ENCODE data around the gene DNAJC30.

DNAJC30 gene

DNA sequence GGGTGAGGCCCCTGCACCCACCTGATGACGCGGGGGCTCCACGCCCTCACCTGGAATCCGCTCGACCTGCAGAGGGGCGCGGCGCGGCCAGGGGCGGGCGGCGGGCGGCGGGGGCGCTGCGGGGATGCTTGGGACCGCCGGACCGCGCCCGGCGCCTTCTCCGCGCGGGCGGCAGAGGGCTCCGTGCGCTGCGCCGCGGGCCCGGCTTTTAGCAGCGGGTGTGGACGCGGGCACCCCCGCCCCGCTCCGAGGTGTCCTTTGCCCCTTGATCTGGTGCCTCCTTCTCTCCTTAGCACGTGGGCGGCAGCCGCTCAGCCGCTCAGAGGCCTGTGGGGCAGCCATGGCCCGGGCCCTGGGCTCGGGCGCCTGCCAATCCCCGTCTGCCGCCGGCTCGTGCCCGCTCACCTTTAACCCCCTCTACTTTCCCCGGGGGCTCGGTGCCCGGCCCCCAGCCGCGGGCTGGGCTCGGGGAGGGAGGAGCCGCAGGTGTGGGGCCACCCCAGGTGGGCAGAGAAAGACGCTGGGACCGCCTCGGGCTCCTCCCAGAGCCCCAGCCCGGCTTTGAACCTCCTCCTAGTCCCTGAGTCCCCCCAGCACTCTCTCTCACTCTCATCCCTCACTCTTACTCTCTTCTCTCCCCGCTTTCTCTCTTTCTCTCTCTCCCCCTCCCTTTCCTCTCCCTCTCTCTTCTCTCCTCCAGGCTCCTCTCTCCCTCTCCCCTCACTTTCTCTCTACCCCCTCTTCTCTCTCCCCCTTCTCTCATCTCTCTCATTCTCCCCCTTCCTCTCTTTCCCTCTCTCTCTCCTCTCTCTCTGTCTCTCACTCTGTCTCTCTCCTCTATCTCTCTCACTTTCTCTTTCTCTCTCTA, 35.3 kb downstream of the DNAJC30 start:
- DNase-seq (ENCODE audit: low spot score): no peak

DNA sequence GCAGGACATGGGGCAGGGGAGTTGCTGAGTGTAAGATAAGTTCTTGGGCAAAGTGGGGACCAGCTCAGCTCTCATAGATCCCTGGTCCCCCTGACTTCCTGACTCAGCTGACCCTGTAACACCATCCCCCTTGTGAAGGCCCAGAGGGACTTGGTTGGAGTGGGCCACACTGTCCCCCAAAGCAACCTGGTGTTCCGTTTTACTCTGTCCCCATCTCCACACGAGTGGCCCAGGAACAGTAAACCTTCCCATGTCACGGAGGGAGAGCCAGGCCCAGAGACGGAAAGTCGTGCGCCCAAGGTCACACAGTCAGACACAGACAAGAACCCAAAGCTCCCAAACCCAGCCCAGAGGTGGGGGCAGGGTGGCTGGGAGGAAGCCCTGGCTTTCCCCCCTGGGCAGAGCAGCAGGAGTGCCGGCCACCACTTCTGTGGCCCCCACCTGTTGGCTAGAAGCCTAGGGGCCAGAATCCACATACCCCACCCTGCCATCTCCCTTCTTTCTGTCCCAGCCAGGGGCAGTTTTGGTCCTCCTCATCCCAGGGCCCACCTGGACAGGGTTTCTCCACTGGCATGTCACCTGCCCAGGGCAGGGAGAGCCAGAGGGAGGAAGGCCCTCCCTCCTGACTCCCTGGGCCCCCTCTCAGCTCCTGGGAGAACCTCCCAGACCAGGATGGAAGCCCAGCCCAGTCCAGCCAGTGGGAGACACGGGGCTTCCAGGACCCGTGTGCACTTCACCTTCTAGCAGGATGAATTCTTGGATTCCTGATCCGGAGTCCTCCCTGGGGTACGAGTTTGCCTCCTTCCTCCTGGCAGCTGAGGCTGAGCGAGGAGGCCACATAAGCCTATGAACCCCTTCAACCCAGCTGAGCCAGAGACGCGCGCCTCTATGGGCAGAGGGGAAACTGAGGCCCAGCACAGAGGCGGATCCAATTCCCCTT, 36.2 kb downstream of the DNAJC30 start:
- no peak for DNase-seq (ENCODE audit: low spot score)

DNA sequence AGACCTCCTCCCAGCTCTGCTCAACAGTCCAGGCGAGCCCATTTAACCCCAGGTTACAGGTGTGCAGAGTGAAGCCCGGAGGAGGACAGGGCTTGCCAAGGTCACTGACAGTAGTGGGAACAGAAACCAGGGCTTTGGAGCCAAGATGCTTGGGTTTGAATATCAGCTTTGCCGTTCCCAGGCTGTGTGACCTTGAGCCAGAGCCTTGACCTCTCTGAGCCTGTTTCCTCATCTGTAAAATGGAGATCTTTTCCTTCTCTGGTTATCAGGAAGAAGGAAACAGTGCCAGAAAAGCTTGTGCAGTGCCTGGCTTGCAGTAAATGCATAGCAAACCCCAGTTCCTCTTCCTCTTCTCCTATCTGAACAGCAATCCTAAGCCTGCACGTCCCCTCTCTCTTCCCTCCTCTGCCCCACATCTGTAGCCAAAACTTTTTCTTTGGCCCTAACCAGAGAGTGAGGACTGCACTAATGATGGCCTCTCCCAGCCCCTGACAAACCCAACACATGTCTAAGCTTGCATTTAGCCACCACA, 37.5 kb downstream of the DNAJC30 start:
- DNase-seq (ENCODE audit: low spot score): no peak

DNA sequence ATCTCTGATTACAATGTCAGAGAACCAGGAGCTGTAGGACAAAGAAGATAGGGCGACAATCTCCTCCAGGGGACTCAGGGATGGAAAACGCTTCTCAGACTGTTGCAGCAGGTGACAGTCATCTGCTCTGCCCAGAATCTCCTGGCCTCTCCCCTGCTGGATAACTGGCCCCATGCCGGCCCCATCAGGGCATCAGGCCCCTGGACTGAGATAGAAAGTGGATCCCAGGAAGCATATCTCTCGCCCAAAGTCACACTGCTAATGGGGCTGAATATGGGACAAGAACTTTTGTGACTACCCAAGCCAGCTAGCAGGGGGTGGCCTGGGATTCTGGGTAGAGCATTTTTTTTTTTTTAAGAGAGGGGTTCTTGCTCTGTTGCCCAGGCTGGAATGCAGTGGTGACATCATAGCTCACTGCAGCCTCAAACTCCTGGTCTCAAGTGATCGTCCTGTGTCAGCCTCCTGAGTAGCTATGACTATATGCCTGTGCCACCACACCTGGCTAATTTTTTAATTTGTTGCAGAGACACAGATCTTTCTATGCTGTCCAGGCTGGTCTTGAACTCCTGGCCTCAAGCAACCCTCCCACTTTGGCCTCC, 38.5 kb downstream of the DNAJC30 start:
- no peak for DNase-seq (ENCODE audit: low spot score)

DNA sequence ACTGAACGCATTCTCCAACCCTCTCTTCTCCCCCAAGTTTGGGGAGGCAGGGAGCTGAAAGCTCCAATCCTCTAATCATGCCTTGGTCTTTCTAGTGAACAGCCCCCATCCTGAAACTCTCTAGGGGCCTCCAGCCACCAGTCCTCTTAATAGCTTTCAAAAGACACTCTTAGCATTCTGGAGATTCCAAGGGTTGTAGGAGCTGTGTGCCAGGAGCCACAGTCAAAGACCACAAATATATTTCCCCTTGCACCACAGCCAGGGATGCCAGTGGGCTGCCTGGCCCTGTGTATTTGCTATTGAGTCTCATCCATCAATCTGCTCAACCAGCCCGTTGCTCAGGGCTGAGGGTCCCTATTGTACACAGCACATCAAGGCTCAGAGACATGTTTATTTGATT, 40.4 kb downstream of the DNAJC30 start:
- DNase-seq (ENCODE audit: low spot score): no peak

DNA sequence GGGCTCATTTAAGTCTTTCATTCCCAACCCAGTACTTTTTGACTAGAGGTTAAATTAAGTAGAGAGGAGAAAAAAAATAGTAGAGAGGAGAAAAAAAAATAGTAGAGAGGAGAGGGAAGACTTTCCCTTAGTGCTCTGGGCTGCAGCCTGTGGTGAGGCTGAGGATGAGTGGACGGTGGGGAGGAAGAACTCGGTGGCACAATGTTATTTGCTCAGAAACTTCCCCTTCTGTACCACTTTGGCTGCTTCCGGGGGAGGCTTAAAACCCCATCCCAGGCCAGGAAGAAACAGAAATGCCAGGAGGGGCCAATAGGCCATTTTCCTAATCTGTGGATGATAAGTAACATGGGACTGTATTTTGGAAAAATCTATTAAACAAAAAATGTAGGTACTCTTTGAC, 44.3 kb downstream of the DNAJC30 start:
- DNase-seq (ENCODE audit: low spot score): no peak

DNA sequence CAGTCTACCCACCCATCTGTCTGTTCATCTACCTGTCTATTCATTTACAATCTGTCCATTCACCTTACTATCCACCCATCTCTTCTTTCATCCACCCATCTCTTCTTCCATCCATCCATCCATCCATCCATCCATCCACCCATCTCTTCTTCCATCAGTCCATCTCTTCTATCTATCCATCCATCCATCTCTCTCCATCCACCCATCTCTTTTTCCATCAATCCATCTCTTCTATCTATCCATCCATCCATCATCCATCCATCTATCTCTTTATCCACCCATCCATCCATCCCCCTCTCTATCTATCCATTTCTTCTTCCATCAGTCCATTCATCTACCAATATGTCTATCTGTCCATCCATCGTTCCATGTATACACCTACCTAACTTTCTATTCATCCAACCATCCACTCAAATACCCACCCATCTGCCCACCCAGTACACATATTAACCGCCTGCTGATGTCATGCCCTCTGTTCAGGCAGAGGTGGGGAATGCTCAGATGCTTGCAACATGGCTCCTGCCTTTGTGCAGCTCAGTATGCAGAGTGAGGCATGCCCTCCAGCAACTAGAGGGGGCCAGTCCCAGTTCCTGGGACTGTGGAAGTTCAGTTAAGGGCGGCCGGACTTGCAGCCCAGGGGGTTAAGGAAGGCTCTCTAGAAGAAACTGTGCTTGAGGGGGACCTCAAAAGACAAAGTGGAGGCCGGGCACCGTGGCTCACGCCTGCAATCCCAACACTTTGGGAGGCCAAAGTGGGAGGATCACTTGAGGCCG, 47.6 kb downstream of the DNAJC30 start:
- DNase-seq (ENCODE audit: low spot score): no peak

DNA sequence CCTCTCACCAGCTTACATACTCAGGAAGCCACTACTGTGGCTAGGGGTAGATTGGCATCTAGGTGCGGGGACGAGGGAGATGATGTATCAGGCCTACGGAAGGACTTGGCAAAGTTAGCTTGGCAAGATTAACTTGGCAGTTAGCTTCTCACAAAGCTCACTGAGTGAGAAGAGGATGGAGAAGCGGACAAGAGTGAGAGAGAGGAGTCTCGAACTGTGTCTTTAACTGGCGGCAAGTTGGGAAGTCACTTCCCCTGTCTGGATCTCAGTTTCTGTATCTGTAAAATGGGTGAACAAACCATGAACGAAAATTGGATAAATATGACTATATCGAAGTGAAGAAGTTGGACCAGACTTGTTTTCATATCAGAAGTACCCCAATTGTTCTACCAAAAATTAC, 49.4 kb downstream of the DNAJC30 start:
- DNase-seq (ENCODE audit: low spot score): no peak

DNA sequence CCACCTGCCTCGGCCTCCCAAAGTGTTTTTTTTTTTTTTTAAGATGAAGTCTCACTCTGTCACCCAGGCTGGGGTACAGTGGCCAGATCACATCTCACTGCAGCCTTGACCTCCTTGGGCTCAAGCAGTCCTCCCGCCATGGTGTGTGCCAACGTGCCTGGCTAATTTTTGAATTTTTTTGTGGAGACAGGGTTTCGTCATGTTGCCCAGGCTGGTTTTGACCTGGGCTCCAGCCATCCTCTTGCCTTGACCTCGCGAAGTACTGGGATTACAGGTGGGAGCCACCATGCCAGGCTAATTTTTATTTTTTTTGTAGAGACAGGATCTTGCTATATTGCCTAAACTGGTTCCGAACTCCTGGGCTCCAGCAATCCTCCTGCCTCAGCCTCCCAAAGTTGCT, 49.9 kb downstream of the DNAJC30 start:
- DNase-seq (ENCODE audit: low spot score): no peak

DNA sequence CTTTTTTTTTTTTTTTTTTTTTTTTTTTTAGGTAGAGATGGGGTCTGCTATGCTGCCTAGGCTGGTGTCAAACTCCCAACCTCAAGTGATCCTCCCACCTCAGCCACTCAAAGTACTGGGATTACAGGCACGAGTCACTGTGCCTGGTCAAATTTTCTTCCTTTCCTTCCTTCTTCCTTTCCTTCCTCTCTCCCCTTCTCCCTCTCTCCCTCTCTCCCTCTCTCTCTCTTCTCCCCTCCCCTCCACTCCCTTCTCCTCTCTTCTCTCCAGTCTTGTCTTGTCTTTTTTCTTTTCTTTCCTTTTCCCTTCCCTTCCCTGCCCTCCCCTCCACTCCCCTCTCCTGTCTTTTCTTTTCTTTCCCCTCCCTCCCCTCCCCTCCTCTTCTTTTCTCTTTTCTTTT, 51.7 kb downstream of the DNAJC30 start:
- DNase-seq (ENCODE audit: low spot score): no peak

Data from kidney capillary endothelial cell (primary cell).